Kidney capillary endothelial cell (primary cell): Measurements from ENCODE around the gene B3GAT3.
"Not testable (repeated sequence)": the region's sequence is repeated elsewhere in the genome, so short reads cannot be mapped to it uniquely, and the experiment has no call there.

Experiments
- DNase-seq: peaks from one replicate; pipeline ENCODE4 v3.0.0-alpha.2; 2018; ENCODE audit warnings: low spot score

Gene B3GAT3

GRCh38 chr11:62577046-62577714 lies 44.6 kb downstream of the B3GAT3 start:
- DNase-seq = peak; percentile 96

- DNase-seq = no peak
Measured at GRCh38 chr11:62575837-62576236, 45.9 kb downstream of the B3GAT3 start.

GRCh38 chr11:62575156-62575555 lies 46.6 kb downstream of the B3GAT3 start:
- DNase-seq = no peak

GRCh38 chr11:62574363-62575071 lies 47.3 kb downstream of the B3GAT3 start:
- DNase-seq = peak; percentile 52

GRCh38 chr11:62573592-62574362 lies 48.0 kb downstream of the B3GAT3 start, which contains the start of gene EEF1G:
Gene EEF1G (minus strand): TSS chr11:62573891. CDS start chr11:62573842, 49 bp downstream.
- peak; percentile 99 for DNase-seq

GRCh38 chr11:62573006-62573591 lies 48.7 kb downstream of the B3GAT3 start:
- no peak for DNase-seq

- no peak for DNase-seq
Measured at GRCh38 chr11:62572431-62572830, 49.4 kb downstream of the B3GAT3 start.

- not testable (repeated sequence) for DNase-seq
Measured at GRCh38 chr11:62571493-62571892, 50.3 kb downstream of the B3GAT3 start.

- not testable (repeated sequence) for DNase-seq
Measured at GRCh38 chr11:62570903-62571302, 50.9 kb downstream of the B3GAT3 start.

GRCh38 chr11:62569611-62570010 lies 52.2 kb downstream of the B3GAT3 start:
- no peak for DNase-seq

- no peak for DNase-seq
Measured at GRCh38 chr11:62567018-62567633, 54.7 kb downstream of the B3GAT3 start.

- no peak for DNase-seq
Measured at GRCh38 chr11:62566247-62566646, 55.5 kb downstream of the B3GAT3 start.
